NCI-H345 (cell line): ENCODE data around the gene CIT.

Experiments used
- DNase-seq: peaks from one replicate; lab custom pipeline; 2025; lab: John Stamatoyannopoulos, UW

Gene CIT

GRCh38 chr12:119843100-119843499, 34.0 kb downstream of the CIT start:
- DNase-seq, result no peak

GRCh38 chr12:119842380-119842779, 34.7 kb downstream of the CIT start:
- DNase-seq, result no peak

GRCh38 chr12:119841433-119842210, 35.5 kb downstream of the CIT start:
- no peak for DNase-seq

GRCh38 chr12:119840582-119840981, 36.5 kb downstream of the CIT start:
- DNase-seq, result no peak

- no peak for DNase-seq
Observed at GRCh38 chr12:119840168-119840567, 37.0 kb downstream of the CIT start.

GRCh38 chr12:119838826-119839600, 38.1 kb downstream of the CIT start:
- DNase-seq, result no peak

- no peak for DNase-seq
Observed at GRCh38 chr12:119836781-119837180, 40.3 kb downstream of the CIT start.

- no peak for DNase-seq
Observed at GRCh38 chr12:119835068-119835467, 42.1 kb downstream of the CIT start.

GRCh38 chr12:119829439-119829838, 47.7 kb downstream of the CIT start:
- no peak for DNase-seq

GRCh38 chr12:119828300-119828699, 48.8 kb downstream of the CIT start:
- DNase-seq, result no peak

GRCh38 chr12:119827760-119828159, 49.4 kb downstream of the CIT start:
- no peak for DNase-seq

GRCh38 chr12:119826661-119827445, 50.3 kb downstream of the CIT start:
- DNase-seq, result no peak

GRCh38 chr12:119825262-119825661, 51.9 kb downstream of the CIT start:
- no peak for DNase-seq

- no peak for DNase-seq
Observed at GRCh38 chr12:119822046-119822445, 55.1 kb downstream of the CIT start.

GRCh38 chr12:119819322-119819721, 57.8 kb downstream of the CIT start:
- no peak for DNase-seq

GRCh38 chr12:119817546-119818343, 59.4 kb downstream of the CIT start:
- no peak for DNase-seq

- no peak for DNase-seq
Observed at GRCh38 chr12:119809023-119809422, 68.1 kb downstream of the CIT start.

- DNase-seq, result no peak
Observed at GRCh38 chr12:119808441-119808840, 68.7 kb downstream of the CIT start.

GRCh38 chr12:119807380-119807779, 69.7 kb downstream of the CIT start:
- DNase-seq, result no peak

- DNase-seq, result no peak
Observed at GRCh38 chr12:119804011-119804641, 73.0 kb downstream of the CIT start.

- no peak for DNase-seq
Observed at GRCh38 chr12:119803381-119803791, 73.7 kb downstream of the CIT start.
